ENCODE data around the gene SURF1. TPM values are rescaled to one million over a fixed set of nuclear protein-coding genes. Genes with fewer than 3 reads are reported as not detected.

The SURF1 gene
- 35.6 and 40.0 TPM in 2 replicates for total RNA-seq (2014; rRNA removed; shearing (Covaris generic); ENCODE audit: low replicate concordance)

DNA sequence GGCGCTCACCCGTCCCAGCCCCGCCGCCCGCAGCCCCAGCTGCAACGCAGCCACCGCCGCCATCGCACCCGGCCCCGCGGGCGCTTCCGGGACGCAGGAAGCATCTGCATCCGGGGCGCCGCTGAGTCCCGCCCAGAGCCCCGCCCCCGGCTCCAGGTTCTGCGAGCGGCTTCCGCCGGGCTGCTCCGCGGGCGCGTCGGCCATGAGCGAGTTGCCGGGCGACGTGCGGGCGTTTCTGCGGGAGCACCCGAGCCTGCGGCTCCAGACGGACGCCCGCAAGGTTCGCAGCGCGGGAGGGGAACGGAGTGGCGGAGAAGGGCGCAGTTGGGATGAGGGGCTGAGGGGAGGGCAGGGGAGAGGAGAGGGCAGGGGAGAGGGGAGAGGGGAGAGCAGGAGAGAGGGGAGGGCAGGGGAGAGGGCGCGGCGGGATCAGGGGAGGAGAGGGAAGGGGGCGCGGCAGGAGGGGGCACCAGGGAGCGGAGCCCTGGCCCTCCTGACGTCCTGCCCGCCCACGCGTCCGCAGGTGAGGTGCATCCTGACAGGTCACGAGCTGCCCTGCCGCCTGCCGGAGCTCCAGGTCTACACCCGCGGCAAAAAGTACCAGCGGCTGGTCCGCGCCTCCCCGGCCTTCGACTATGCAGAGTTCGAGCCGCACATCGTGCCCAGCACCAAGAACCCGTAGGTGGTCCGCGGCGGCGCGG is at the start of gene SURF1, which contains the start of gene SURF2:
TSS of gene SURF1 (minus strand) at position 97 of the 701 bp plus-strand sequence. CDS start at position 63, 34 bp downstream.
TSS of gene SURF2 (plus strand) at position 160 of the 701 bp plus-strand sequence. CDS start at position 203, 43 bp downstream.
- Histone ChIP-seq H3K4me2 (ENCODE audit: low read depth, low read length, poor library complexity, severe bottlenecking) (peak within 1 kb of the TSS; percentile 90), H3K27ac (ENCODE audit: low read length) (no peak within 1 kb of the TSS), H3K27me3 (ENCODE audit: low read length) (no peaks in the 10 kb centered on the region), H3K9me3 (ENCODE audit: low read length) (no peaks in the 10 kb centered on the region), H3K36me3 (ENCODE audit: insufficient read depth, low read length) (peaks cover 12% of the 10 kb centered on the region), H2AFZ (ENCODE audit: low read length) (peak within 1 kb of the TSS; percentile 39; the same call in 1 of the 2 replicates), H3K9me2 (replicated peaks; ENCODE audit: insufficient read depth, low read length) (no peaks in the 10 kb centered on the region), H3K79me2 (ENCODE audit: low read length) (peaks cover 20% of the 10 kb centered on the region), H4K20me1 (ENCODE audit: insufficient read depth, low read depth, low read length) (0 out of 2 replicates have a peak, but pooled peaks cover 3% of the 10 kb centered on the region), H3K4me1 (ENCODE audit: low read length) (peaks cover 42% of the 10 kb centered on the region), H3K4me3 (ENCODE audit: low read length) (peak within 1 kb of the TSS; percentile 93), H3K9ac (ENCODE audit: low read length) (peak within 1 kb of the TSS; percentile 89)
- peak; percentile 96 for DNase-seq

- Histone ChIP-seq H3K4me1 (ENCODE audit: low read length) (no peaks in the 10 kb centered on the region), H2AFZ (ENCODE audit: low read length) (no peak overlapping the region), H3K4me2 (ENCODE audit: low read depth, low read length, poor library complexity, severe bottlenecking) (no peak overlapping the region), H3K9me2 (replicated peaks; ENCODE audit: insufficient read depth, low read length) (no peaks in the 10 kb centered on the region), H3K27me3 (ENCODE audit: low read length) (no peaks in the 10 kb centered on the region), H3K27ac (ENCODE audit: low read length) (no peak overlapping the region), H3K9me3 (ENCODE audit: low read length) (no peaks in the 10 kb centered on the region), H3K9ac (ENCODE audit: low read length) (no peak overlapping the region), H4K20me1 (ENCODE audit: insufficient read depth, low read depth, low read length) (peaks cover 17% of the 10 kb centered on the region; the same call in 1 of the 2 replicates), H3K79me2 (ENCODE audit: low read length) (no peaks in the 10 kb centered on the region), H3K36me3 (ENCODE audit: insufficient read depth, low read length) (peaks cover 23% of the 10 kb centered on the region), H3K4me3 (ENCODE audit: low read length) (no peak overlapping the region)
- no peak for DNase-seq
Measured at GRCh38 chr9:133405508-133406438, 49.5 kb upstream of the SURF1 start.

DNA sequence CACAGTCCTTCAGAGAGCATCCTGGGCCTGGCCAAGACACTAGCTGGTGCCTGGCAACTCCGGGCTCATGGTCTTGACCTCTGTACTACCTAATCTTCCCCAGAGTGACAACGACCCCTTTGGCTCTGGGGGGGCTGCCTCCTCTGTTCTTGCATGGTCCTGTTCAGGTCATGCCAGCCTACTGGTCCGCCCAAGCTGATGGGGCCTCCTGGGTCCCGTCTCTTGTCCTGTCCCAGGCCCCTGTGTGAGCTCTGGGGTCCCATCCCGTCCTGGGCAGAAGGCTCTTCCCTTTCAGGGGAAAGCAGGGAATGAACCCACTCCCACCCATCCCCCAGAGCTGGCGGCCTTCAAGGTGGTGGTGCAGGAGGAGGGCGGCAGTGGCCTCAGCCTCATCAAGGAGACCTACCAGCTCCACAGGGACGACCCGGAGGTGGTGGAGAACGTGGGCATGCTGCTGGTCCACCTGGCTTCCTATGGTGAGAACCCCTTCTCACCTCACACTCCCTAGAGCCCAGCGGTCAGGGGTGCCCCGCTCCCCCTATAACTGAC is 48.2 kb upstream of the SURF1 start:
- H3K4me1 ChIP-seq (ENCODE audit: low read length): no peaks in the 10 kb centered on the region
- H3K27me3 ChIP-seq (ENCODE audit: low read length): no peaks in the 10 kb centered on the region
- no peak overlapping the region for H3K4me3 ChIP-seq (ENCODE audit: low read length)
- no peak for DNase-seq
- no peak overlapping the region for H3K27ac ChIP-seq (ENCODE audit: low read length)
- no peaks in the 10 kb centered on the region for H3K9me3 ChIP-seq (ENCODE audit: low read length)
- H3K36me3 ChIP-seq (ENCODE audit: insufficient read depth, low read length): peaks cover 19% of the 10 kb centered on the region
- H3K9me2 ChIP-seq (replicated peaks; ENCODE audit: insufficient read depth, low read length): no peaks in the 10 kb centered on the region
- H2AFZ ChIP-seq (ENCODE audit: low read length): no peak overlapping the region
- no peaks in the 10 kb centered on the region for H3K79me2 ChIP-seq (ENCODE audit: low read length)
- no peak overlapping the region for H3K4me2 ChIP-seq (ENCODE audit: low read depth, low read length, poor library complexity, severe bottlenecking)
- peaks cover 17% of the 10 kb centered on the region; the same call in 1 of the 2 replicates for H4K20me1 ChIP-seq (ENCODE audit: insufficient read depth, low read depth, low read length)
- no peak overlapping the region for H3K9ac ChIP-seq (ENCODE audit: low read length)

- Histone ChIP-seq H3K27me3 (ENCODE audit: low read length) (no peaks in the 10 kb centered on the region), H3K9ac (ENCODE audit: low read length) (no peak overlapping the region), H3K27ac (ENCODE audit: low read length) (no peak overlapping the region), H4K20me1 (ENCODE audit: insufficient read depth, low read depth, low read length) (peaks cover 17% of the 10 kb centered on the region; the same call in 1 of the 2 replicates), H3K36me3 (ENCODE audit: insufficient read depth, low read length) (peaks cover 19% of the 10 kb centered on the region), H3K9me2 (replicated peaks; ENCODE audit: insufficient read depth, low read length) (no peaks in the 10 kb centered on the region), H3K9me3 (ENCODE audit: low read length) (no peaks in the 10 kb centered on the region), H3K4me3 (ENCODE audit: low read length) (no peak overlapping the region), H2AFZ (ENCODE audit: low read length) (no peak overlapping the region), H3K4me2 (ENCODE audit: low read depth, low read length, poor library complexity, severe bottlenecking) (no peak overlapping the region), H3K4me1 (ENCODE audit: low read length) (no peaks in the 10 kb centered on the region), H3K79me2 (ENCODE audit: low read length) (no peaks in the 10 kb centered on the region)
- peak; percentile 89 for DNase-seq
Measured at GRCh38 chr9:133403766-133404453, 47.6 kb upstream of the SURF1 start.

DNA sequence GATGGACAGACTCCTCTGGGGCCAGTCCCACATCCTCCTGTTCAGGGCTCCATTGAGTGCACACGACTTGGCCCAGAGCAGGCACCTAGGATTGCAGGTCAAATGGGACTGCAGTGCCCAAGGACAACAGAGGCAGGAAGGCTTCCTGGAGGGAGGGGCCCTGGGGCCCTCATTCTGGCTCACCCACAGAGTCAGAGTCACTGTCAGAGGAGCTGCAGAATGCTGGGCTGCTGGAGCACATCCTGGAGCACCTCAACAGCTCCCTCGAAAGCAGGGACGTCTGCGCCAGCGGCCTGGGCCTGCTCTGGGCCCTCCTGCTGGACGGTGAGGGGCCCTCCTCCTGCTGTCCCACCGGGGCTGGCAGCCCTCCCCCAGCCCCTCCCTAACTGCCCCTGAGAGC is 46.4 kb upstream of the SURF1 start:
- H3K36me3 ChIP-seq (ENCODE audit: insufficient read depth, low read length): peaks cover 16% of the 10 kb centered on the region
- no peak overlapping the region for H3K9ac ChIP-seq (ENCODE audit: low read length)
- no peaks in the 10 kb centered on the region for H3K79me2 ChIP-seq (ENCODE audit: low read length)
- no peaks in the 10 kb centered on the region for H3K27me3 ChIP-seq (ENCODE audit: low read length)
- H3K27ac ChIP-seq (ENCODE audit: low read length): no peak overlapping the region
- no peaks in the 10 kb centered on the region for H3K4me1 ChIP-seq (ENCODE audit: low read length)
- no peak for DNase-seq
- H3K4me2 ChIP-seq (ENCODE audit: low read depth, low read length, poor library complexity, severe bottlenecking): no peak overlapping the region
- no peak overlapping the region for H2AFZ ChIP-seq (ENCODE audit: low read length)
- no peaks in the 10 kb centered on the region for H3K9me3 ChIP-seq (ENCODE audit: low read length)
- H3K9me2 ChIP-seq (replicated peaks; ENCODE audit: insufficient read depth, low read length): no peaks in the 10 kb centered on the region
- H4K20me1 ChIP-seq (ENCODE audit: insufficient read depth, low read depth, low read length): peaks cover 15% of the 10 kb centered on the region; the same call in 1 of the 2 replicates
- H3K4me3 ChIP-seq (ENCODE audit: low read length): no peak overlapping the region

DNA sequence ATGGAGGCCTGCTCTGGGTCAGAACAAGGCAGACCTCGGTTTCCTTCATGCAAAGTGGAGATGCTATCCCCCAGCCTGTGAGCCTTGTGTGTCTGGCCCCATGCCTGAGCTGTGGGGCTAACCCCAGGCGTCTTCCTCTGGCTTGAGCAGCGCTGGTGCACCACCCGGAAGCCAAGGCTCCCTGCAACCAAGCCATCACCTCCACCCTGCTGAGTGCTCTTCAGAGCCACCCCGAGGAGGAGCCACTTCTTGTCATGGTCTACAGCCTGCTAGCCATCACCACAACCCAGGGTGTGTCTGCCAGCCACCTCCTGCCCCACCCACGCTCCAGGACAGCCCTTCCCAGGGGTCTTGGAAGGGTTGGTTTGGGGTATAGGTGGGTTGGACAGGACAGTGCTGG is 45.3 kb upstream of the SURF1 start:
- DNase-seq: no peak
- Histone ChIP-seq H3K27me3 (ENCODE audit: low read length) (no peaks in the 10 kb centered on the region), H3K9me3 (ENCODE audit: low read length) (no peaks in the 10 kb centered on the region), H4K20me1 (ENCODE audit: insufficient read depth, low read depth, low read length) (peaks cover 13% of the 10 kb centered on the region; the same call in 1 of the 2 replicates), H3K27ac (ENCODE audit: low read length) (no peak overlapping the region), H3K9me2 (replicated peaks; ENCODE audit: insufficient read depth, low read length) (no peaks in the 10 kb centered on the region), H3K4me2 (ENCODE audit: low read depth, low read length, poor library complexity, severe bottlenecking) (no peak overlapping the region), H3K79me2 (ENCODE audit: low read length) (no peaks in the 10 kb centered on the region), H3K36me3 (ENCODE audit: insufficient read depth, low read length) (peaks cover 15% of the 10 kb centered on the region), H3K4me1 (ENCODE audit: low read length) (no peaks in the 10 kb centered on the region), H3K4me3 (ENCODE audit: low read length) (no peak overlapping the region), H2AFZ (ENCODE audit: low read length) (no peak overlapping the region), H3K9ac (ENCODE audit: low read length) (no peak overlapping the region)

DNA sequence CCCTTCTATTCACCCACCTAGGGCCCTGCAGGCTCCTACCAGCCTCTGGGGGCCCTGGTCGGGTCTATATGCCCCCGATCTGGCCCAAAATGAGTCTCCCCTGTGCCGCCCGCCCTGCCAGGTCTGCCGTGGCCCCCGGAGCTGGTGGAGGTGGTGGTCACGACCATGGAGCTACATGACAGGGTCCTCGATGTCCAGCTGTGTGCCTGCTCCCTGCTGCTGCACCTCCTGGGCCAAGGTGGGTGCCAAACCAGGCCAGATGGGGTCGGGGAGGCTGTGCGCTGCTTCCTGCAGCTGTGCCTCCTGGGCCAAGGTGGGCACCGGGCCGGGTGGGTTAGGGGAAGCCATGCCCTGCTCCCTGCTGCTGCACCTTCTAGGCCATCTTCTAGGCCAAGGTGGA is 44.0 kb upstream of the SURF1 start:
- H3K27me3 ChIP-seq (ENCODE audit: low read length): no peaks in the 10 kb centered on the region
- no peak overlapping the region for H3K9ac ChIP-seq (ENCODE audit: low read length)
- no peak for DNase-seq
- no peaks in the 10 kb centered on the region for H3K9me3 ChIP-seq (ENCODE audit: low read length)
- no peak overlapping the region for H3K4me3 ChIP-seq (ENCODE audit: low read length)
- no peak overlapping the region for H3K27ac ChIP-seq (ENCODE audit: low read length)
- no peak overlapping the region for H2AFZ ChIP-seq (ENCODE audit: low read length)
- H3K36me3 ChIP-seq (ENCODE audit: insufficient read depth, low read length): peaks cover 4% of the 10 kb centered on the region; the same call in 1 of the 2 replicates
- H3K4me1 ChIP-seq (ENCODE audit: low read length): no peaks in the 10 kb centered on the region
- H3K4me2 ChIP-seq (ENCODE audit: low read depth, low read length, poor library complexity, severe bottlenecking): no peak overlapping the region
- H3K79me2 ChIP-seq (ENCODE audit: low read length): no peaks in the 10 kb centered on the region
- no peaks in the 10 kb centered on the region; the same call in 1 of the 2 replicates for H4K20me1 ChIP-seq (ENCODE audit: insufficient read depth, low read depth, low read length)
- H3K9me2 ChIP-seq (replicated peaks; ENCODE audit: insufficient read depth, low read length): no peaks in the 10 kb centered on the region

Measured in Karpas-422 (cell line).